ENCODE measurements around the gene ZNF578. TPM values are rescaled to one million over a fixed set of nuclear protein-coding genes. Genes with fewer than 3 reads are reported as not detected.
"Not testable (repeated sequence)": the region's sequence is repeated elsewhere in the genome, so short reads cannot be mapped to it uniquely, and the experiment has no call there.

ZNF578 gene
- polyA plus RNA-seq (ENCODE audit: insufficient read length in 4 of 4) = 1 to 10 TPM; 4.1 to 7.6 (median 5.5) TPM

DNA sequence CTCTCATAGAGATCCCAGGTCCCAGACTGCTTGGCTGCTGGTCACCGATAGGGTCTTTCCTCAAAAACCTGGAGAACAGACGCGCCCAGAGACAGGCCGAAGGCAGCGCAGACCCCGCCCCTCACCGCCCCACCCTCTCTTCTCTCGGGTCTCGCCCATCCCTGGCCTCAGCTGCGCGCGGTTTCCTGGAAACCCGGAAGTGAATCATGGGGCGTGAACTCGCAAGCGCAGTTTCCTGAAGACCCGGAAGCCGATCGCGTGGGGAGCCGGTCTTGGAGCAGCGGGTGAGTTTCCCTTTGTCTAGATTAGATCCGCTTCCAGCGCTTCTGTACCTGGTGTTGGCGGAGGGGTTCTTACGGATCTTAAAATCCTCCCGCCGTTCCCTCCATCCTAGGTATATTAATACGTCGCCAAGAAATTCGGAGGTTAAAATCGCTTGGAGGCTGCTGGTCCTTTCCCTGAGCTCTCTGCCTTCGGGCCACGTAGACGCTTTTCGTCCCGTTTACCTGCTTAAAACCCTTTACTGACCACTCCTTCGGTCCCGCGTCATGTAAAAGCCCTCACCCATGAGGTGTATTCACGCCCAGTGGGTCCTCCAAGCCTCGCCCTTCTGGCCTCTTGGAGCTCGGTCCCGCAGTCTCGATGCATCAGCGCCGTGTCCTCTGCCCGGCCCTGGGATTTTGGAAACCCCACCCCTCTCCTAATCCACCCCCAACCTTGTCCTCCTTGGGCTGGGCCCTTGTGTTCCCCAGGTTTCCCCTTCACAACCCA, at the start of gene ZNF578:
Gene ZNF578, plus strand, starts transcription at position 230 of the 771 bp plus-strand sequence. CDS start 48,293 bp downstream, outside the sequence.
- DNase-seq (ENCODE audit: low read depth in 4 of 4, low spot score in 3 of 4) = peak; percentile 63 to 87 (median 78)

- no peak for DNase-seq (ENCODE audit: low read depth in 4 of 4, low spot score in 3 of 4)
These were observed 43.1 kb upstream of the ZNF578 start for GRCh38 chr19:52410276-52410675.

- no peak for DNase-seq (ENCODE audit: low read depth in 4 of 4, low spot score in 3 of 4)
These were observed 37.6 kb upstream of the ZNF578 start for GRCh38 chr19:52415711-52416110.

- no peak for DNase-seq (ENCODE audit: low read depth in 4 of 4, low spot score in 3 of 4)
These were observed 24.4 kb upstream of the ZNF578 start, which contains the start of gene ZNF534 for GRCh38 chr19:52428937-52429336. Gene ZNF534 (plus strand): TSS chr19:52429148. CDS start chr19:52431475, 2,327 bp downstream.

DNA sequence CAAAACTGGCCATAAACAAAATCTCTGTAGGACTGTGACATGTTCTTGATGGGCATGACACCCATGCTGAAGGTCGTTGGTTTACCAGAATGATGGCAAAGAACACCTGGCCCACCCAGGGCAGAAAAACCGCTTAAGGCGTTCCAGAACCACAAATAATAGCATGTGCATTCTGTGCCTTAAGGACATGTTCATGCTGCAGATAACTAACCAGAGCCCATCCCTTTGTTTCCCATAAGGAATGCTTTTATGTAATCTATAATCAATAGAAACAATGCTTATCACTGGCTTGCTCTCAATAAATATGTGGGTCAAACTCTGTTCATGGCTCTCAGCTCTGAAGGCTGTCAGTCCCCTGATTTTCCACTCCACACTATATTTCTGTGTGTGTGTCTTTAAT, 11.2 kb upstream of the ZNF578 start:
- DNase-seq (ENCODE audit: low read depth in 4 of 4, low spot score in 3 of 4) = no peak

- DNase-seq (ENCODE audit: low read depth in 4 of 4, low spot score in 3 of 4) = no peak
These were observed 8.8 kb upstream of the ZNF578 start for GRCh38 chr19:52444506-52444905.

GRCh38 chr19:52451241-52451640, 2.1 kb upstream of the ZNF578 start:
- DNase-seq (ENCODE audit: low read depth in 4 of 4, low spot score in 3 of 4) = no peak

- no peak for DNase-seq (ENCODE audit: low read depth in 4 of 4, low spot score in 3 of 4)
These were observed 11.6 kb downstream of the ZNF578 start for GRCh38 chr19:52464798-52465470.

DNA sequence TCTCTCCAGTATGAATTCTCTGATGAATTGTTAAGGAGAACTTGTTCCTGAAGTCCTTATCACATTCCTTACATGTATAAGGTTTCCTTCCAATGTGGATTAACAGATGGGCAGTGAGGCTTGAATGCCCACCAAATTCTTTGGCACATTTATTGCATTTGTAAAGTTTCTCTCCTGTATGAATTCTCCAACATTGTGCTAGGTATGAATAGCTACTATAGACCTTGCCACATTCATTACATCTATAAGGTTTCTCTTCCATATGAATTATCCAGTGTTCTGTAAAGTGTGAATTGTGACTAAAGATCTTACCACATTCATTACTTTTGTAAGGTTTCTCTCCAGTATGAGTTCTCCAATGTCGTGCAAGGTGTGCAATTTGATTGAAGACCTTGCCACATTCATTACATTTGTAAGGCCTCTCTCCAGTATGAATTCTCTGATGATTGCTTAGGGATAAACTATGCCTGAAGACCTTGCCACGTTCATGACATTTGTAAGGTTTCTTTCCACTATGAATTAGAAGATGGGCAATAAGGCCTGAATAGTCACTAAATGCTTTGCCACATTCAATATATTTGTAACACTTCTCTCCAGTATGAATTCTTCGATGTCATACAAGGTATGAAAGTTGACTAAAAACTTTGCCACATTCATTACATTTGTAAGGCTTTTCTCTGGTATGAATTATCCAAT, 20.4 kb downstream of the ZNF578 start:
- DNase-seq (ENCODE audit: low read depth in 4 of 4, low spot score in 3 of 4) = no peak

GRCh38 chr19:52474351-52475127, 21.2 kb downstream of the ZNF578 start:
- no peak for DNase-seq (ENCODE audit: low read depth in 4 of 4, low spot score in 3 of 4)

GRCh38 chr19:52484111-52484743, 30.9 kb downstream of the ZNF578 start:
- DNase-seq (ENCODE audit: low read depth in 4 of 4, low spot score in 3 of 4) = not testable (repeated sequence)

DNA sequence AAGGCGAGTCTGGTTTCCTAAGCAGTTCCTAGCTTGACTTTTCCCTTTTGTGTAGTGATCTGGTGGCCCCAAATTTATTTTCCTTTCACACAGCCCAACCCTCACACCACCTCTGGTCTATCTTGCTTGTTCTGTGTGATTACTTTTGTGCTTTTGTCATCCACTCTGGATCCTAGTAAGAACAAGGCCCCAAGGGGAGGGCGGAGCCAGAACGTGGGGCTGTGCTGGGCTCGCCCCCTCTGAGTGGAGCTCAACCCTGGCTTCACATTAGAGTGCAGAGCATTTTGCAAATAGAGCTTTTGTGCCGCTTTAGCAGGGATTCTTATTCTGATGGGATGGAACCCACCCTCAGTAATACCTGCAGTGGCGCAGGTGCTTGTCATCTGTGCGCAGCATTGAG, 31.7 kb downstream of the ZNF578 start:
- DNase-seq (ENCODE audit: low read depth in 4 of 4, low spot score in 3 of 4) = not testable (repeated sequence)

- not testable (repeated sequence) for DNase-seq (ENCODE audit: low read depth in 4 of 4, low spot score in 3 of 4)
These were observed 32.3 kb downstream of the ZNF578 start for GRCh38 chr19:52485561-52486240.

DNA sequence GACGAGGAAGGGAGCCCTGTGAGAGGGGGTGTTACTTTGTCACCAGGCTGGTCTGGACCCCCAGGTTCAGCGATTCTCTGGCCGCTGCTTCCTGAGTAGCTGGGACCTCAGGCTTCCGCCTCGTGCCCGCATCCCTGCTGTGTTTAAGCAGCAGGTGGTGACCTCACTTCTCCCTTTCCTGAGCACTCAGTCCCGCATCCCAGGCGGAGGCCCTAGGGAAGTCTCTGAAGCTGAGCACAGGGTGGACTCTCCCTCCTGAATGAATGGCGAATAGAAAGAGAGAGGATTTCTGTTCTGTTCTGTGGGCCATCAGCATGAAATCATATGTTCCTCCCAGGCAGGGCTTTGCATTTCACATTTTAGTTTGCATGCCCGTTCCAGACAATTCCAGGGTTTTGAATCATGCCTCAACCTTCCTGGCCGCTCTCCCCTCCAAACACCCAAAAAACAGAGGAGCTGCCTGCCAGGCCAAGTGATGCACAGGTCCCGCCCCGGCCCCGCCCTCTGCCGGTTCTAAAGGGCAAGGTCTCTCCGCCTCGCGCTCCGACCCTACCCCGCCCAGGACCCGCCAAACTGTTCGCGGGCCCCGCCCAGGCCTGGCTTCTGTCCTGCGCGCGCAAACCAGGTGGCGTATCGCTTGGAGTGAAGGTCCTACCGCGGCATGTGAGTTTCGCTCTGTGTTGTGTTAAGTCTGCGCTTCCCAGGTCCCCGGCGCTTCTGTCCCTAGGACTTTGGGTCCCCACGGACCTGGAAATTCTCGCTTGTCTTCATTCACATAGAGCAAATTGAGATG, 39.0 kb downstream of the ZNF578 start:
- peak in 3 of 4 donors; percentile 1 to 19 (median 6) for DNase-seq (ENCODE audit: low read depth in 4 of 4, low spot score in 3 of 4)

- DNase-seq (ENCODE audit: low read depth in 4 of 4, low spot score in 3 of 4) = peak in 3 of 4 donors; percentile 2 to 22 (median 5)
These were observed 39.7 kb downstream of the ZNF578 start for GRCh38 chr19:52492994-52493470.

DNA sequence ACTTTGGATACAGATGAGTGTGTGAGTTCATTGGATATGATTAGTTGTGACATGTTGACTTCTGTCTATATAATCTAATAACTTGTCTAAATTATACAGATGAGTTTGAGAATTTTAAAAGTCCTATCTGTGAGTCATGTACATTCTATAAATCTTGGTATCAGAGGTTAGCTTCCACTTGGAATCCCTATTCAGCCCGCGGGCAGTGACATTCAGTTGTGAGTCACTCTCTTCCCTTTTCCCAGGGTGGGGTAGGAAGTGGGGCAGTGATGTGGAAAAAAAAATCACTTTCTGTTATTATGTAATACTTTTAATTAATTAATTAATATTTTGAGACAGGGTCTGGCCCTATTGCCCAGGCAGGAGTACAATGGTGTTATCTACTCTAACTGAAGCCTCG, 41.2 kb downstream of the ZNF578 start:
- no peak for DNase-seq (ENCODE audit: low read depth in 4 of 4, low spot score in 3 of 4)

DNA sequence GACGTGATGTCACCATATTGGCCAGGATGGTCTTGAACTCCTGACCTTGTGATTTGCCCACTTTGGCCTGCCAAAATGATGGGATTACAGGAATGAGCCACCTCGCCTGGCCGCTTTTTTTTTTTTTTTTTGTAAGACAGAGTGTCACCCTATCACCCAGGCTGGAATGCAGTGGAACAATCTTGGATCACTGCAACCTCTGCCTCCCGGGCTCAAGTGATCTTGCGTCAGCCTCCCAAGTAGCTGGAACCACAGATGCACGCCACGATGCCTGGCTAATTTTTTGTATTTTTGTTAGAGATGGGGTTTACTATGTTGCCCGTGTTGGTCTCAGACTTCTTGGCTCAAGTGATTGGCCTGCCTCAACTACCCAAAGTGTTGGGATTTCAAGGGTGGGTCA, 45.2 kb downstream of the ZNF578 start:
- no peak for DNase-seq (ENCODE audit: low read depth in 4 of 4, low spot score in 3 of 4)

GRCh38 chr19:52500474-52500873, 47.1 kb downstream of the ZNF578 start:
- not testable (repeated sequence) for DNase-seq (ENCODE audit: low read depth in 4 of 4, low spot score in 3 of 4)
